Neural cell (in vitro differentiated cells): Measurements from ENCODE around the gene LRRC8D. TPM values are rescaled to one million over a fixed set of nuclear protein-coding genes. Genes with fewer than 3 reads are reported as not detected.

Experiments used
- H2AFZ ChIP-seq: fragments of 200-600, 300-800 bp; sonication (generic), shearing (Covaris generic); 2 replicates; pipeline ENCODE4 v1.6.0; 2014; ENCODE audit warnings: low read depth, mild to moderate bottlenecking, antibody characterized with exemption, low read length, moderate library complexity
- H3F3A ChIP-seq: fragments of 200-600 bp; shearing (Covaris generic); 2 replicates; pipeline ENCODE4 v1.6.1; 2016; ENCODE audit warnings: mild to moderate bottlenecking, moderate library complexity, mixed read lengths, antibody characterized with exemption, low read length; ENCODE audit not compliant: insufficient read depth, poor library complexity, severe bottlenecking
- H3K27ac ChIP-seq: fragments of 200-600, 300-800 bp; sonication (generic), shearing (Covaris generic); 2 replicates; pipeline ENCODE4 v1.5.1; 2014; ENCODE audit warnings: mild to moderate bottlenecking, low read length, moderate library complexity
- H3K27me3 ChIP-seq: fragments of 300-800, 200-600 bp; sonication (generic), shearing (Covaris generic); 2 replicates; pipeline ENCODE4 v1.6.0; 2014; ENCODE audit warnings: mild to moderate bottlenecking, low read depth, low read length, moderate library complexity; ENCODE audit not compliant: insufficient read depth
- H3K36me3 ChIP-seq: fragments of 300-800, 200-600 bp; sonication (generic), shearing (Covaris generic); 2 replicates; pipeline ENCODE4 v1.5.1; 2014; ENCODE audit warnings: mild to moderate bottlenecking, antibody characterized with exemption, low read length, moderate library complexity; ENCODE audit not compliant: insufficient read depth
- H3K4me2 ChIP-seq: fragments of 300-800, 200-600 bp; sonication (generic), shearing (Covaris generic); 2 replicates; pipeline ENCODE4 v1.6.0; 2014; ENCODE audit warnings: mild to moderate bottlenecking, low read length
- H3K4me3 ChIP-seq: fragments of 300-800, 200-600 bp; sonication (generic), shearing (Covaris generic); 2 replicates; pipeline ENCODE4 v1.5.1; 2014; ENCODE audit warnings: mild to moderate bottlenecking, low read length, moderate library complexity
- H3K79me2 ChIP-seq: fragments of 200-600 bp; shearing (Covaris generic); replicated peaks from 2 replicates; pipeline ENCODE4 v1.6.0; 2014; ENCODE audit warnings: mild to moderate bottlenecking, low read length, moderate library complexity; ENCODE audit not compliant: insufficient read depth
- H3K9ac ChIP-seq: fragments of 300-800, 200-600 bp; sonication (generic), shearing (Covaris generic); 2 replicates; pipeline ENCODE4 v1.6.1; 2016; ENCODE audit warnings: mild to moderate bottlenecking, low read length, mixed read lengths
- H3K9me2 ChIP-seq: fragments of 200-600 bp; shearing (Covaris generic); 2 replicates; pipeline ENCODE4 v1.6.1; 2016; ENCODE audit warnings: mild to moderate bottlenecking, low read length, mixed read lengths; ENCODE audit not compliant: insufficient read depth
- H3K9me3 ChIP-seq: fragments of 200-600, 300-800 bp; sonication (generic), shearing (Covaris generic); 2 replicates; pipeline ENCODE4 v1.6.1; 2016; ENCODE audit warnings: mild to moderate bottlenecking, mixed run types, low read length, moderate library complexity, mixed read lengths
- H4K20me1 ChIP-seq: fragments of 200-600 bp; shearing (Covaris generic); 2 replicates; pipeline ENCODE4 v1.6.1; 2016; ENCODE audit warnings: mild to moderate bottlenecking, mixed run types; ENCODE audit not compliant: insufficient read depth
- EP300 ChIP-seq: fragments of 450-650 bp; conservative IDR thresholded peaks from 2 replicates; pipeline ENCODE4 v1.6.1; 2014; ENCODE audit warnings: antibody characterized with exemption, mild to moderate bottlenecking, moderate library complexity; ENCODE audit not compliant: poor library complexity, severe bottlenecking
- EZH2 ChIP-seq: fragments of 200-600, 300-800 bp; shearing (Covaris generic), sonication (generic); IDR thresholded peaks from 2 replicates; pipeline ENCODE4 v1.6.1; 2014; ENCODE audit warnings: antibody characterized with exemption, low read length, borderline replicate concordance, mild to moderate bottlenecking; ENCODE audit not compliant: insufficient read depth, poor library complexity, severe bottlenecking
- MXI1 ChIP-seq: fragments of 450-650 bp; conservative IDR thresholded peaks from 2 replicates; pipeline ENCODE4 v1.6.1; 2014; ENCODE audit warnings: antibody characterized with exemption, mild to moderate bottlenecking; ENCODE audit not compliant: poor library complexity, severe bottlenecking
- POLR2AphosphoS5 ChIP-seq: IDR thresholded peaks from 2 replicates; pipeline ENCODE4 v1.6.1; 2012
- RAD21 ChIP-seq: fragments of 450-650 bp; conservative IDR thresholded peaks from 2 replicates; pipeline ENCODE4 v1.6.1; 2014; ENCODE audit warnings: antibody characterized with exemption, mild to moderate bottlenecking, moderate library complexity
- SMC3 ChIP-seq: fragments of 450-650 bp; conservative IDR thresholded peaks from 2 replicates; pipeline ENCODE4 v1.6.1; 2014; ENCODE audit warnings: antibody characterized with exemption, mild to moderate bottlenecking, moderate library complexity; ENCODE audit not compliant: poor library complexity
- TAF1 ChIP-seq: IDR thresholded peaks from 2 replicates; pipeline ENCODE4 v1.6.1; 2012; ENCODE audit warnings: low read depth
- polyA plus RNA-seq: library from polyadenylated mRNA; depleted of rRNA; stranded (reverse); fragments of >200 nt; gene quantifications from 2 replicates; pipeline ENCODE4 v1.2.3, GENCODE V29; 2014
- TF ChIP-seq, protein P1 (sequence below): IDR thresholded peaks from 2 replicates; pipeline ENCODE4 v1.6.1; 2012; ENCODE audit warnings: borderline replicate concordance
- TF ChIP-seq, protein P2 (sequence below): fragments of 450-650 bp; IDR thresholded peaks from 2 replicates; pipeline ENCODE4 v1.5.1; 2014; ENCODE audit warnings: antibody characterized with exemption, mild to moderate bottlenecking, moderate library complexity; ENCODE audit not compliant: poor library complexity, severe bottlenecking

The LRRC8D gene
- polyA plus RNA-seq, 1 donor from 2014 or later = 43.7 TPM

DNA sequence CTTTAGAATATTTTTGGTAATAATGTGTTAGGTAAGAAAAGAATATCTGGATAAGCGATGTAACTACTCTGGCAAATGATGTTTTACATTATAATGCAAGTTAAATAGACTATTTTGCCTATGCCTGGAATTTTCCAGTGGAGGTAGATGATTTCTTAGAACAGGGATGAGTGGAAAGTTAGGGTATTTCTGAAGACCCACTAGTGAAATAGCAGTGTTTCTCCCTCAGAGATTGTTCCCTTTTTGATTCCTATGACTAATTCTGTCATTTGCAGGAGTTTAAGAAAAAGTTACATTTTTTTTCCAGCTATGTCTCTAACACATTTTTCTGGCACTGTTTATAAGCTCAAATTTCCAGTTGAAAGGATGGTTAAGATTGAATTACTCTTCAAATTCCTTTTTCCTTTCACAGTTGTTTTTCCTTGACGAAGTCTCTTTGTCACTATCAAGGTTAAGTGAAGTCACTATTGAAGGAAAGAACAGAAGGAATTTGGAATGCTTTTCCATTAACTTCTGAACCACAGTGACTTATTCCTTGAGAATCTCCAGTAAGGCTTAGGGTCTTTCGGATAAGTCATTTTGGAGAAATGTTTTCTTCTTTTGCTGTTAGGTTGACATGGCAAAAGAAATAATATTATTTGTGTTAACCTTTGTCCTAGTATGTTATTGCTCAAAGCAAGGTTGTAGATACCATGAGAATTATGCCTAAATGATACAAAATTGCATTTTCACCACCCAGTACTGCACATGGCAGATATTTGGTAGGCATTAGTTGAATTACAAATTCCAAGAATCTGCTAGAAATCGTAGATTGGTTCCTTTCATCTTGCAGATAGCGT is 131.2 kb downstream of the LRRC8D start:
- H3K79me2 ChIP-seq = no peaks in the 10 kb centered on the region
- no peak overlapping the region for H3K4me3 ChIP-seq
- TF ChIP-seq, protein P1, sequence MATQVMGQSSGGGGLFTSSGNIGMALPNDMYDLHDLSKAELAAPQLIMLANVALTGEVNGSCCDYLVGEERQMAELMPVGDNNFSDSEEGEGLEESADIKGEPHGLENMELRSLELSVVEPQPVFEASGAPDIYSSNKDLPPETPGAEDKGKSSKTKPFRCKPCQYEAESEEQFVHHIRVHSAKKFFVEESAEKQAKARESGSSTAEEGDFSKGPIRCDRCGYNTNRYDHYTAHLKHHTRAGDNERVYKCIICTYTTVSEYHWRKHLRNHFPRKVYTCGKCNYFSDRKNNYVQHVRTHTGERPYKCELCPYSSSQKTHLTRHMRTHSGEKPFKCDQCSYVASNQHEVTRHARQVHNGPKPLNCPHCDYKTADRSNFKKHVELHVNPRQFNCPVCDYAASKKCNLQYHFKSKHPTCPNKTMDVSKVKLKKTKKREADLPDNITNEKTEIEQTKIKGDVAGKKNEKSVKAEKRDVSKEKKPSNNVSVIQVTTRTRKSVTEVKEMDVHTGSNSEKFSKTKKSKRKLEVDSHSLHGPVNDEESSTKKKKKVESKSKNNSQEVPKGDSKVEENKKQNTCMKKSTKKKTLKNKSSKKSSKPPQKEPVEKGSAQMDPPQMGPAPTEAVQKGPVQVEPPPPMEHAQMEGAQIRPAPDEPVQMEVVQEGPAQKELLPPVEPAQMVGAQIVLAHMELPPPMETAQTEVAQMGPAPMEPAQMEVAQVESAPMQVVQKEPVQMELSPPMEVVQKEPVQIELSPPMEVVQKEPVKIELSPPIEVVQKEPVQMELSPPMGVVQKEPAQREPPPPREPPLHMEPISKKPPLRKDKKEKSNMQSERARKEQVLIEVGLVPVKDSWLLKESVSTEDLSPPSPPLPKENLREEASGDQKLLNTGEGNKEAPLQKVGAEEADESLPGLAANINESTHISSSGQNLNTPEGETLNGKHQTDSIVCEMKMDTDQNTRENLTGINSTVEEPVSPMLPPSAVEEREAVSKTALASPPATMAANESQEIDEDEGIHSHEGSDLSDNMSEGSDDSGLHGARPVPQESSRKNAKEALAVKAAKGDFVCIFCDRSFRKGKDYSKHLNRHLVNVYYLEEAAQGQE = no peak
- TF ChIP-seq, protein P2, sequence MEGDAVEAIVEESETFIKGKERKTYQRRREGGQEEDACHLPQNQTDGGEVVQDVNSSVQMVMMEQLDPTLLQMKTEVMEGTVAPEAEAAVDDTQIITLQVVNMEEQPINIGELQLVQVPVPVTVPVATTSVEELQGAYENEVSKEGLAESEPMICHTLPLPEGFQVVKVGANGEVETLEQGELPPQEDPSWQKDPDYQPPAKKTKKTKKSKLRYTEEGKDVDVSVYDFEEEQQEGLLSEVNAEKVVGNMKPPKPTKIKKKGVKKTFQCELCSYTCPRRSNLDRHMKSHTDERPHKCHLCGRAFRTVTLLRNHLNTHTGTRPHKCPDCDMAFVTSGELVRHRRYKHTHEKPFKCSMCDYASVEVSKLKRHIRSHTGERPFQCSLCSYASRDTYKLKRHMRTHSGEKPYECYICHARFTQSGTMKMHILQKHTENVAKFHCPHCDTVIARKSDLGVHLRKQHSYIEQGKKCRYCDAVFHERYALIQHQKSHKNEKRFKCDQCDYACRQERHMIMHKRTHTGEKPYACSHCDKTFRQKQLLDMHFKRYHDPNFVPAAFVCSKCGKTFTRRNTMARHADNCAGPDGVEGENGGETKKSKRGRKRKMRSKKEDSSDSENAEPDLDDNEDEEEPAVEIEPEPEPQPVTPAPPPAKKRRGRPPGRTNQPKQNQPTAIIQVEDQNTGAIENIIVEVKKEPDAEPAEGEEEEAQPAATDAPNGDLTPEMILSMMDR = no peak
- TF ChIP-seq RAD21 = no peak
- no peak for TF ChIP-seq EP300
- no peak for TF ChIP-seq TAF1
- no peak for TF ChIP-seq MXI1
- TF ChIP-seq EZH2 = no peak
- TF ChIP-seq SMC3 = no peak
- no peak for TF ChIP-seq POLR2AphosphoS5
- no peak overlapping the region for H3K9ac ChIP-seq
- H3K27ac ChIP-seq = no peak overlapping the region
- H2AFZ ChIP-seq = no peak overlapping the region
- H3K36me3 ChIP-seq = no peaks in the 10 kb centered on the region
- H3F3A ChIP-seq = no peaks in the 10 kb centered on the region
- no peaks in the 10 kb centered on the region for H3K9me3 ChIP-seq
- H4K20me1 ChIP-seq = no peaks in the 10 kb centered on the region
- no peak overlapping the region for H3K4me2 ChIP-seq
- H3K9me2 ChIP-seq = no peaks in the 10 kb centered on the region
- H3K27me3 ChIP-seq = no peaks in the 10 kb centered on the region

- Histone ChIP-seq H3K9me2 (no peaks in the 10 kb centered on the region), H3K9me3 (no peaks in the 10 kb centered on the region), H3K4me3 (no peak overlapping the region), H3K4me2 (no peak overlapping the region), H3K27ac (no peak overlapping the region), H2AFZ (no peak overlapping the region), H3K79me2 (no peaks in the 10 kb centered on the region), H3K27me3 (no peaks in the 10 kb centered on the region), H4K20me1 (no peaks in the 10 kb centered on the region), H3F3A (no peaks in the 10 kb centered on the region), H3K36me3 (no peaks in the 10 kb centered on the region), H3K9ac (no peak overlapping the region)
- TF ChIP-seq EP300 (no peak), EZH2 (no peak), POLR2AphosphoS5 (no peak), RAD21 (no peak), TAF1 (no peak), MXI1 (no peak), SMC3 (no peak)
- TF ChIP-seq, protein P2 = no peak
- TF ChIP-seq, protein P1 = no peak
Measured at GRCh38 chr1:89952605-89953130, 131.8 kb downstream of the LRRC8D start.
